ENCODE results near the gene THSD1.

GRCh38 chr13:52399046-52399445, 6.9 kb downstream of the THSD1 start:
- no peak for TF ChIP-seq POLR2AphosphoS5 (IDR thresholded peaks at IDR 0.05)
- TF ChIP-seq, protein P1, sequence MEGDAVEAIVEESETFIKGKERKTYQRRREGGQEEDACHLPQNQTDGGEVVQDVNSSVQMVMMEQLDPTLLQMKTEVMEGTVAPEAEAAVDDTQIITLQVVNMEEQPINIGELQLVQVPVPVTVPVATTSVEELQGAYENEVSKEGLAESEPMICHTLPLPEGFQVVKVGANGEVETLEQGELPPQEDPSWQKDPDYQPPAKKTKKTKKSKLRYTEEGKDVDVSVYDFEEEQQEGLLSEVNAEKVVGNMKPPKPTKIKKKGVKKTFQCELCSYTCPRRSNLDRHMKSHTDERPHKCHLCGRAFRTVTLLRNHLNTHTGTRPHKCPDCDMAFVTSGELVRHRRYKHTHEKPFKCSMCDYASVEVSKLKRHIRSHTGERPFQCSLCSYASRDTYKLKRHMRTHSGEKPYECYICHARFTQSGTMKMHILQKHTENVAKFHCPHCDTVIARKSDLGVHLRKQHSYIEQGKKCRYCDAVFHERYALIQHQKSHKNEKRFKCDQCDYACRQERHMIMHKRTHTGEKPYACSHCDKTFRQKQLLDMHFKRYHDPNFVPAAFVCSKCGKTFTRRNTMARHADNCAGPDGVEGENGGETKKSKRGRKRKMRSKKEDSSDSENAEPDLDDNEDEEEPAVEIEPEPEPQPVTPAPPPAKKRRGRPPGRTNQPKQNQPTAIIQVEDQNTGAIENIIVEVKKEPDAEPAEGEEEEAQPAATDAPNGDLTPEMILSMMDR (IDR thresholded peaks at IDR 0.05): no peak
